Pancreas (tissue), 10 donors: ENCODE measurements around the gene KIFAP3. TPM values are rescaled to one million over a fixed set of nuclear protein-coding genes. Genes with fewer than 3 reads are reported as not detected.
A peak's percentile ranks its signal among the peaks of the same experiment; 100 is the strongest.

Experiments
- ATAC-seq, 4 donors: fragments of 200-7000 bp; cut with Tn5 transposase; one replicate each; pipeline versions ENCODE4 v1.8.0 to v1.9.1; 2020; ENCODE audit warnings: mild to moderate bottlenecking in 4 of 4, moderate library complexity in 4 of 4
- DNase-seq, 6 donors: peaks; one replicate each; pipeline ENCODE4 v3.0.0-alpha.2; 2020
- FAIRE-seq: peaks from 2 replicates; lab custom pipeline; 2012; peaks lifted over from hg19 to GRCh38; lab: Jason Lieb, UNC
- H3K27ac ChIP-seq, 4 donors: fragments of 200-600 bp; sonication (generic); 1 replicate in 3 of 4; 2 replicates in 1 of 4; pipeline versions ENCODE4 v1.5.0 to v1.8.0; 2020
- H3K27me3 ChIP-seq, 4 donors: fragments of 200-600 bp; one replicate each; pipeline ENCODE4 v1.8.0; 2021
- H3K36me3 ChIP-seq, 3 donors: fragments of 200-600 bp; sonication (generic) in 1 of 3; one replicate each; pipeline versions ENCODE4 v1.5.0 to v1.8.0; 2020 to 2021
- H3K4me1 ChIP-seq, 3 donors: fragments of 200-600 bp; one replicate each; pipeline ENCODE4 v1.8.0; 2021
- H3K4me3 ChIP-seq, 4 donors: fragments of 200-600 bp; sonication (generic) in 2 of 4; one replicate each; pipeline versions ENCODE4 v1.5.0 to v1.8.0; 2020 to 2021
- H3K9me3 ChIP-seq, 4 donors: fragments of 200-600 bp; one replicate each; pipeline ENCODE4 v1.8.0; 2021
- WGBS, 2 donors: extraction: QIAGEN DNeasy Blood & Tissue Kit; methylation state at CpG; one replicate each; pipeline ENCODE4 v1.1.7; 2013; 5-methylcytosine and 5-hydroxymethylcytosine counted together
- intact Hi-C, 3 donors: fragments of 100-400 bp; cut with DNase I; formaldehyde crosslinking; loops; one replicate each; pipeline versions ENCODE4 v1.11.1 to v1.14.2; 2022
- polyA plus RNA-seq, 2 donors: library from polyadenylated mRNA; stranded (reverse); fragments of 200-250 nt; gene quantifications; one replicate each; pipeline ENCODE4 v1.2.3, GENCODE V29; 2013
- total RNA-seq, 6 donors: library from RNA; stranded (reverse); fragmentation: NEBNext Ultra II Directional in 4 of 6; extraction: Animal tissue kit (Norgen Biotek cat#: 25700) in 4 of 6; gene quantifications; one replicate each; pipeline versions ENCODE4 v1.2.1 to v1.2.4, GENCODE V29; 2021 to 2023
- TF ChIP-seq, protein P1 (sequence below), 4 donors: fragments of 200-600 bp; sonication (generic) in 3 of 4; IDR thresholded peaks; one replicate each; pipeline versions ENCODE4 v1.5.0 to v1.8.0; 2021; ENCODE audit warnings: antibody characterized with exemption in 4 of 4
- donor health status: healthy with polysubstance abuse.
- donor health status: DM: no; HTN: no; CAD: no; lungs with moderate emphysema.
- donor health status: DM: no; HTN: no; CAD: no.
- donor health status: control.
- donor health status: control.
- donor health status: Bipolar disorder and iron deficiency.
- donor health status: DM: yes; HTN: yes; CAD: no.
- donor health status: DM: no; HTN: no; CAD: no.
- donor health status: DM: no; HTN: no; CAD: no.
- donor health status: DM: yes; HTN: yes; CAD: no.

The KIFAP3 gene
- total and polyA plus RNA-seq, 8 donors = 6.7 to 18.5 (median 11.6) TPM

DNA sequence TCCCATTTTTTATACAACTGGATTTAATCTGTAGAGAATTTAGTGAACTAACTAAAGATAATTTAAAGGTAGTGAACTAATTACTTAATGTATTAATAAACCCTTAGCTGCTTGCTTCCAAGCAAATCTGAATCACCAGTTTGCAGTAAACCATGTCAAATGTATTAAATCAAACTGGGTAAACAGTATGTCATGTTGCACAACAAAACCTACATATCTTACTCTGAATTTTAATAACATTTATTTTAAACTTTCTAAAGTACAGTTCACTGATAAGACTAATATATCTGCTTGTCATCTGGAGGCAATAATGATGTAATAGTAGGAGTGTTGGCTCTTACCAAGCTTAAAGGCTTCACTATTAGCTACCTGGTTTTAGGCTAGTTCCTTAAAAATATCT is 128.3 kb downstream of the KIFAP3 start:
- TF ChIP-seq, protein P1, sequence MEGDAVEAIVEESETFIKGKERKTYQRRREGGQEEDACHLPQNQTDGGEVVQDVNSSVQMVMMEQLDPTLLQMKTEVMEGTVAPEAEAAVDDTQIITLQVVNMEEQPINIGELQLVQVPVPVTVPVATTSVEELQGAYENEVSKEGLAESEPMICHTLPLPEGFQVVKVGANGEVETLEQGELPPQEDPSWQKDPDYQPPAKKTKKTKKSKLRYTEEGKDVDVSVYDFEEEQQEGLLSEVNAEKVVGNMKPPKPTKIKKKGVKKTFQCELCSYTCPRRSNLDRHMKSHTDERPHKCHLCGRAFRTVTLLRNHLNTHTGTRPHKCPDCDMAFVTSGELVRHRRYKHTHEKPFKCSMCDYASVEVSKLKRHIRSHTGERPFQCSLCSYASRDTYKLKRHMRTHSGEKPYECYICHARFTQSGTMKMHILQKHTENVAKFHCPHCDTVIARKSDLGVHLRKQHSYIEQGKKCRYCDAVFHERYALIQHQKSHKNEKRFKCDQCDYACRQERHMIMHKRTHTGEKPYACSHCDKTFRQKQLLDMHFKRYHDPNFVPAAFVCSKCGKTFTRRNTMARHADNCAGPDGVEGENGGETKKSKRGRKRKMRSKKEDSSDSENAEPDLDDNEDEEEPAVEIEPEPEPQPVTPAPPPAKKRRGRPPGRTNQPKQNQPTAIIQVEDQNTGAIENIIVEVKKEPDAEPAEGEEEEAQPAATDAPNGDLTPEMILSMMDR (IDR thresholded peaks at IDR 0.05) = no peak
- no peak overlapping the region for H3K4me3 ChIP-seq
- DNase-seq (no peak), ATAC-seq (no peak), FAIRE-seq (no peak)
- H3K4me1 ChIP-seq = no peaks in the 10 kb centered on the region
- no peaks in the 10 kb centered on the region for H3K27me3 ChIP-seq
- H3K9me3 ChIP-seq = no peaks in the 10 kb centered on the region
- intact Hi-C loops = no loop called here
- no peaks in the 10 kb centered on the region for H3K36me3 ChIP-seq
- H3K27ac ChIP-seq = no peak overlapping the region

DNA sequence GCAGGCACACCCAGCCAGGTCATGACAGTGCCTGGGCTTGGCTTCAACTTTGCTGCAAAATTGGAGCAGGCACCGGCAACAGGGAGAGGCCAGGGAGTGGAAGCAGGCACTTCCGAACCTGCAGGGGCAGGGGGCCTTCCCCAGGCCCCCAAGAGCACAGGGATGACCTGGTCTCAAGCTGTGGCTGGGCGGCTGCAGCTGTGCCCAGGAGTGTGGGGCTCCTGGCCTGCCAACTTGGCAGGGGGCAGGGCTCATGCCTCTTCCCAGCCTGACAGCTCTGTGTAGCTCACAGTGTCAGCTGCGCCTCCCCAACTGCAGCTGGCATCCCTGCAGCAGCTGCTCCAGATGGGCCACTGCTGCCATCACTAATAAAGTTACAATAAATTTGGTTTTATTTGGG is 129.3 kb downstream of the KIFAP3 start:
- FAIRE-seq (no peak), DNase-seq (peak in 1 of 6 donors; percentile 34), ATAC-seq (no peak)
- no peak overlapping the region for H3K27ac ChIP-seq
- no peaks in the 10 kb centered on the region for H3K9me3 ChIP-seq
- H3K4me3 ChIP-seq = no peak overlapping the region
- 92 to 100% methylated on average over 3 to 4 of the region's 4 CpGs for WGBS, 2 donors
- H3K4me1 ChIP-seq = no peaks in the 10 kb centered on the region
- intact Hi-C loops = no loop called here
- H3K36me3 ChIP-seq = no peaks in the 10 kb centered on the region
- no peaks in the 10 kb centered on the region for H3K27me3 ChIP-seq
- TF ChIP-seq, protein P1 (IDR thresholded peaks at IDR 0.05) = no peak

DNA sequence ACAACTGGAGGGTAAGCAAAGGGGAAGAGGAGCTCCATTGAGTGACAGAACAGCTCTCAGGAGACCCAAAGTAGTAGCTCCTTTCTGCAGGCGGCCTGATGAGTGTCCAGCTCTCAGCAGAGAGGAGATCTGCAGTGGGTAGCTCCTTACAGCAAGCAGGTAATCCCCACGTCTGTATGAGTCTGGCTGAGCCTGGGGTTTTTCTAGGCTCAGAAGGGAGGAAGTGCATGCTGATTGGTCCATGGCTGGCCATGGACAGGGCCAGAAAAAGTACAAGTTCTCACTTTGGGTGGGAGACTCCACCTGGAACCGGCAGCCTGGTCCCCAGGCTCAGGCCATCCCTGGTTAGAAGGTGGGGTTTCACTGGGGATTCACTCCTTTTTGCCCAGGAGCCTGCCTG is 129.9 kb downstream of the KIFAP3 start:
- ATAC-seq = no peak
- Histone ChIP-seq H3K27ac (no peak overlapping the region), H3K36me3 (no peaks in the 10 kb centered on the region), H3K9me3 (no peaks in the 10 kb centered on the region), H3K4me1 (no peaks in the 10 kb centered on the region), H3K27me3 (no peaks in the 10 kb centered on the region), H3K4me3 (no peak overlapping the region)
- TF ChIP-seq, protein P1 (IDR thresholded peaks at IDR 0.05) = no peak
- intact Hi-C loops = no loop called here
- FAIRE-seq = no peak
- no peak for DNase-seq
- 83 to 87% methylated on average over 3 of the region's 3 CpGs for WGBS, 2 donors

DNA sequence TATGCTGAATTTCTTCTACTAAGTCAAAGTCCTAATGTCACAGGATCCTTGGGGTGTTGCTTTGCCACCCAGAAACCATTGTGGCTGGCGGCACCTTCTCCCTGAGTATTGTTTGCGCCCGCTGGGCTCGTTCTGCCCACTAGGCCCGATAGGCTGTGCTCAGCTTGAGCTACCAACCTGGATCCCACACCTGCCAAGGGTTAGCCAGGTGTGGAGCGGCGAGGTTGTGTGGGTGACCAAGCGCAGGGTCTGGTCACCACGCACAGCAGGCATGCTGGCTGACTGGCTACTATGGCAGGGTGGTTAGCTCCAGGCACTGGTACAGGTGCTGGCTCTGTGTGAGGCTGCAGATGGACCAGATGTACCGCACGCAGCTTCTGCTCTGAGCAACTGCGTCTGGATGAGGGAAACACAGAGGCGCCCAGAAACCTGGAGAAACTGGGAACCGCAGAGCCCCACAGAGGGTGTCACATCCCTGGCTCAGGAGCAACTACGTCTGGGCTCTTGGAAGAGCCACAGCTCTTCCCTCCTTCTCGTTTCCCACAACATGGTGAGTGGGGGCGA is 130.4 kb downstream of the KIFAP3 start:
- TF ChIP-seq, protein P1 (IDR thresholded peaks at IDR 0.05) = no peak
- peak in 2 of 6 donors; percentile 13 to 30 for DNase-seq

DNA sequence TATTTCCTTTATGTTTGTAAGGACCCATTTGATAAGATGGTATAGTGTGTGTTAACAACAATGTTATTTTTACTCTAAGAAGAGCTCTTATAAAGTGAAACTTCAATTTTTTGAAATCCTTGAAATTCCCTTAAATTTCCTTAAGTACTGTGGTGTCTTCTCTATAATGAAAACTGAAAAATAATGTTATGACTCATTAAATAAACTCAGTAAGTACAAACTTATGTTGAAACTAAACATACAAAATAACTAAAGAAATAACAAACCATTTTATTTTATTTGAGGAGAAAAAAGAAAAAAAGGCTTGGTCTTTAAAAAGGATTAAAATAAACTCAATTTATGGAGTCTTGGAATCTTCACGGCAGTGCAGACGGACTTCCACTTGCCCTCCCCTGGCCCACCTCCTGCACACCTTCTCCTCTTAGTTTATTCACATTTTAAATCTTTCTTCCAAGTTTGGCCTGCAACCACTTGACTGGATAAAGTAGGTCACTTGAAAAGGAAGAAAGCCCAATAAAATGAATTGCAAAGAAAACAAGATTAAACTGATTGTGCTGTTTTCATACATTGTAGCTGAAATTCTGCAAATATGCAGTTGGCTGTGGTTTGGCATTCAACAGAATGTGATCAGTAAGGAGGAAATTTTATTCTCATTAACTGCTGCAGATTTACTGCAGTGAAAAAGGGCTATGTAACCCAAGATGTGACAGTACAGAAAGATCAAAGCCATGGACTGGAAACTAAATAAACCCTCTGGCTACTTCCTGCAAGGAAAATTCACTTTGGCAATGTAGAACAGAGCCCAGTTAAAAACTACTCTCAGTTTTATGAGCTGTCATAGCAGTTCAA is 132.3 kb downstream of the KIFAP3 start:
- TF ChIP-seq, protein P1 (IDR thresholded peaks at IDR 0.05) = no peak
- FAIRE-seq (no peak), DNase-seq (no peak), ATAC-seq (peak in 1 of 4 donors; percentile 41)
- H3K27me3 ChIP-seq = no peaks in the 10 kb centered on the region
- intact Hi-C loops = no loop called here
- no peaks in the 10 kb centered on the region for H3K9me3 ChIP-seq
- H3K4me3 ChIP-seq = no peak overlapping the region
- no peaks in the 10 kb centered on the region for H3K36me3 ChIP-seq
- 92 to 93% methylated on average over 2 of the region's 2 CpGs for WGBS, 2 donors
- H3K27ac ChIP-seq = no peak overlapping the region
- H3K4me1 ChIP-seq = no peaks in the 10 kb centered on the region

More for the DNA sequence above, 130.4 kb downstream of the KIFAP3 start:
- no peaks in the 10 kb centered on the region for H3K9me3 ChIP-seq
- no peak for ATAC-seq
- H3K36me3 ChIP-seq = no peaks in the 10 kb centered on the region
- no peak overlapping the region for H3K27ac ChIP-seq
- no peaks in the 10 kb centered on the region for H3K4me1 ChIP-seq
- H3K4me3 ChIP-seq = no peak overlapping the region
- intact Hi-C loops = no loop called here
- no peak for FAIRE-seq
- WGBS, 2 donors = 88 to 90% methylated on average over 17 of the region's 17 CpGs
- H3K27me3 ChIP-seq = no peaks in the 10 kb centered on the region
